IMR-90 (cell line): ENCODE data around the gene EIF5A2. TPM values are rescaled to one million over a fixed set of nuclear protein-coding genes. Genes with fewer than 3 reads are reported as not detected.

Experiments
- ATAC-seq: fragments of 200-7000 bp; cut with Tn5 transposase; 2 replicates; pipeline ENCODE4 v1.9.1; 2020; ENCODE audit warnings: low read depth, mild to moderate bottlenecking, moderate library complexity
- BruUV-seq: library from RNA; stranded (reverse); fragments of 400-500 nt; replicated peaks from 2 replicates; lab custom pipeline; 2021; lab: Mats Ljungman, UMichigan
- CTCF ChIA-PET: fragments of 300-600 bp; formaldehyde crosslinking; extraction: SDS; loops from one replicate; lab custom pipeline; 2021; ENCODE audit warnings: antibody characterized with exemption; lab: Yijun Ruan, JAX
- POLR2A ChIA-PET: fragments of 300-600 bp; sonication (Branson Sonifier 250); formaldehyde crosslinking; loops from one replicate; lab custom pipeline; 2022; ENCODE audit warnings: antibody characterized with exemption; ENCODE audit not compliant: unreplicated experiment; lab: Charles Lee
- DNase-seq: peaks from one replicate; pipeline ENCODE4 v3.0.0; 2013
- H2AFZ ChIP-seq: replicated peaks from 2 replicates; pipeline ENCODE3; 2013; ENCODE audit warnings: low read length, mild to moderate bottlenecking; ENCODE audit not compliant: poor library complexity
- H2AK5ac ChIP-seq: 2 replicates; pipeline ENCODE4 v1.6.1; 2013; ENCODE audit warnings: low read depth, low read length, inconsistent platforms
- H2AK9ac ChIP-seq: replicated peaks from 2 replicates; pipeline ENCODE3; 2013; ENCODE audit warnings: mild to moderate bottlenecking, low read depth, low read length, moderate library complexity; ENCODE audit not compliant: poor library complexity
- H2BK120ac ChIP-seq: 2 replicates; pipeline ENCODE4 v1.6.1; 2013; ENCODE audit warnings: low read depth, low read length, inconsistent platforms
- H2BK15ac ChIP-seq: 3 replicates; pipeline ENCODE4 v1.6.1; 2013; ENCODE audit warnings: low read depth, low read length, inconsistent platforms
- H2BK20ac ChIP-seq: 2 replicates; pipeline ENCODE4 v1.6.1; 2013; ENCODE audit warnings: low read depth, mild to moderate bottlenecking, inconsistent platforms, low read length, moderate library complexity
- H2BK5ac ChIP-seq: 2 replicates; pipeline ENCODE4 v1.6.1; 2013; ENCODE audit warnings: mild to moderate bottlenecking, low read depth, low read length, inconsistent platforms; ENCODE audit not compliant: poor library complexity, severe bottlenecking
- H3K14ac ChIP-seq: replicated peaks from 2 replicates; pipeline ENCODE4 v1.6.1; 2013; ENCODE audit warnings: low read depth, low read length, inconsistent platforms
- H3K18ac ChIP-seq: 2 replicates; pipeline ENCODE4 v1.6.1; 2013; ENCODE audit warnings: low read depth, low read length, control low read depth
- H3K23ac ChIP-seq: 2 replicates; pipeline ENCODE4 v1.6.1; 2013; ENCODE audit warnings: low read depth, low read length, inconsistent platforms
- H3K27ac ChIP-seq: 2 replicates; pipeline ENCODE4 v1.5.1; 2013; ENCODE audit warnings: mild to moderate bottlenecking, control low read depth, low read length; ENCODE audit not compliant: insufficient read depth
- H3K27me3 ChIP-seq: 2 replicates; pipeline ENCODE4 v1.6.1; 2013; ENCODE audit warnings: low read length; ENCODE audit not compliant: control insufficient read depth, insufficient read depth
- H3K36me3 ChIP-seq: 2 replicates; pipeline ENCODE4 v1.6.1; 2013; ENCODE audit warnings: low read length, mixed read lengths; ENCODE audit not compliant: control insufficient read depth, insufficient read depth
- H3K4ac ChIP-seq: 2 replicates; pipeline ENCODE4 v1.6.1; 2013; ENCODE audit warnings: low read depth, low read length, inconsistent platforms
- H3K4me1 ChIP-seq: 2 replicates; pipeline ENCODE4 v1.6.1; 2013; ENCODE audit warnings: low read length, mixed read lengths; ENCODE audit not compliant: control insufficient read depth, insufficient read depth
- H3K4me2 ChIP-seq: 2 replicates; pipeline ENCODE4 v1.6.1; 2013; ENCODE audit warnings: low read depth, mild to moderate bottlenecking, control low read depth, low read length, moderate library complexity
- H3K4me3 ChIP-seq: 2 replicates; pipeline ENCODE4 v1.5.1; 2013; ENCODE audit warnings: low read depth, mild to moderate bottlenecking, control low read depth, low read length, moderate library complexity; ENCODE audit not compliant: insufficient read depth
- H3K56ac ChIP-seq: 2 replicates; pipeline ENCODE4 v1.6.1; 2013; ENCODE audit warnings: low read length, inconsistent platforms; ENCODE audit not compliant: insufficient read depth; ENCODE audit errors: extremely low read depth
- H3K79me1 ChIP-seq, 2 experiments: 2 replicates each; pipeline ENCODE4 v1.6.1; 2013; ENCODE audit warnings: low read length in 2 of 2, inconsistent platforms in 1 of 2, low read depth in 1 of 2
- H3K9ac ChIP-seq: 2 replicates; pipeline ENCODE4 v1.6.1; 2013; ENCODE audit warnings: low read depth, low read length, control low read depth
- H3K9me1 ChIP-seq: 2 replicates; pipeline ENCODE4 v1.6.1; 2013; ENCODE audit warnings: low read length, inconsistent platforms; ENCODE audit not compliant: insufficient read depth
- H3K9me3 ChIP-seq: 2 replicates; pipeline ENCODE4 v1.6.1; 2013; ENCODE audit warnings: low read length; ENCODE audit not compliant: control insufficient read depth, insufficient read depth
- H4K20me1 ChIP-seq: 2 replicates; pipeline ENCODE4 v1.6.1; 2013; ENCODE audit warnings: low read length, inconsistent platforms; ENCODE audit not compliant: insufficient read depth
- H4K5ac ChIP-seq: 2 replicates; pipeline ENCODE4 v1.6.1; 2013; ENCODE audit warnings: mild to moderate bottlenecking, low read depth, low read length, control low read depth
- H4K8ac ChIP-seq, 2 experiments: 2 replicates each; pipeline ENCODE4 v1.6.1; 2013; ENCODE audit warnings: low read depth in 2 of 2, low read length in 2 of 2, control low read depth in 1 of 2, inconsistent platforms in 1 of 2
- H4K91ac ChIP-seq: 2 replicates; pipeline ENCODE4 v1.6.1; 2013; ENCODE audit warnings: low read depth, low read length, inconsistent platforms; ENCODE audit not compliant: insufficient read depth
- BHLHE40 ChIP-seq: fragments of 150-350 bp; IDR thresholded peaks from 2 replicates; pipeline ENCODE4 v1.6.1; 2016; ENCODE audit warnings: mild to moderate bottlenecking, low read depth, low read length
- CEBPB ChIP-seq: IDR thresholded peaks from 2 replicates; pipeline ENCODE4 v1.6.1; 2012; ENCODE audit warnings: low read depth, low read length, improper control_type of control experiment
- dilution Hi-C: fragments of 300-500 bp; cut with HindIII; formaldehyde crosslinking; loops from one replicate; pipeline ENCODE4 v1.14.3; 2018; ENCODE audit warnings: low sequenced_read_pairs; ENCODE audit not compliant: unreplicated experiment
- in situ Hi-C: fragments of 300-500 bp; cut with MboI; formaldehyde crosslinking; loops from 3 replicates; pipeline ENCODE4 v1.14.3; 2019; ENCODE audit warnings: low sequenced_read_pairs, inconsistent platforms, mixed read lengths
- intact Hi-C: fragments of 100-400 bp; cut with micrococcal nuclease; formaldehyde crosslinking; loops from 2 replicates; pipeline ENCODE4 v1.10.0; 2022
- polyA plus RNA-seq, 3 experiments: library from polyadenylated mRNA; depleted of rRNA; stranded (reverse); fragments of >200 nt; gene quantifications; 2 replicates each; pipeline ENCODE4 v1.2.3, GENCODE V29; 2012; ENCODE audit warnings: low replicate concordance in 1 of 3
- total RNA-seq: library from RNA; depleted of rRNA; stranded (reverse); fragments of >200 nt; gene quantifications from 2 replicates; pipeline ENCODE4 v1.2.3, GENCODE V29; 2012

Gene EIF5A2
- total and polyA plus RNA-seq, 2 of the 4 experiments (the other 2 are of a cell fraction), result 7.7 to 7.8 TPM

DNA sequence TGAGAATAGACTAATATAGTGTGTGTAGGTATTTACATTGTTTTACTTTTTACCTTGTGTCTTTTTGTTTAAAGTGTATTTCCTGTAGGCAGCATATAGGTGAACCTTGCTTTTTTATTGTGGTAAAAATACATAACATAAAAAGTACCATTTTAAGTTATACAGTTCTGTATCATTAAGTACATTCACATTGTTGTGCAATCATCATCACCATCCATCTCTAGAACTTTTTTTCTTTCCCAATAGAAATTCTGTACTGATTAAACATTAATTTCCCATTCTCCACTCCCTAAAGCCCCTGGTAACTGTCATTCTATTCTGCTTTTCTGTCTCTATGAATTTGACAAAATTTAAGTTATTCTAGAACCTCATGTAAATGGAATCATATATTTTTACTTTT, 48.2 kb upstream of the EIF5A2 start:
- Histone ChIP-seq H3K27me3 (peaks cover 12% of the 10 kb centered on the region), H3K79me1 (no peaks in the 10 kb centered on the region), H2AFZ (no peak overlapping the region), H2AK5ac (no peak overlapping the region), H2AK9ac (no peak overlapping the region), H2BK120ac (no peak overlapping the region), H2BK5ac (no peak overlapping the region), H3K4me3 (no peak overlapping the region), H3K36me3 (no peaks in the 10 kb centered on the region), H3K9me3 (no peaks in the 10 kb centered on the region), H4K5ac (no peak overlapping the region), H3K4me1 (no peaks in the 10 kb centered on the region), H3K9me1 (no peaks in the 10 kb centered on the region), H3K56ac (no peak overlapping the region), H2BK15ac (no peak overlapping the region), H4K8ac (no peak overlapping the region), H4K91ac (no peak overlapping the region), H3K27ac (no peak overlapping the region), H3K23ac (no peak overlapping the region), H2BK20ac (no peak overlapping the region), H3K4me2 (no peak overlapping the region), H3K18ac (no peak overlapping the region), H3K4ac (no peak overlapping the region), H4K20me1 (no peaks in the 10 kb centered on the region), H3K9ac (no peak overlapping the region), H3K14ac (no peak overlapping the region)
- TF ChIP-seq BHLHE40 (no peak), CEBPB (peak; percentile 69)
- POLR2A ChIA-PET, result no interaction called here
- ATAC-seq (no peak), DNase-seq (no peak)
- CTCF ChIA-PET, result no interaction called here
- in situ Hi-C loops, result loop anchor here (25.0 kb wide), 1 partner anchor 806 kb away; no protein-coding TSS in a partner anchor
- dilution Hi-C loops, result no loop called here
- no TSS peak for BruUV-seq
- intact Hi-C loops, result no loop called here
